MG63 (cell line): ENCODE results near the gene TNIK. TPM values are rescaled to one million over a fixed set of nuclear protein-coding genes. Genes with fewer than 3 reads are reported as not detected.

Source experiments
- DNase-seq: peaks from one replicate; pipeline ENCODE4 v3.0.0-alpha.2; 2020
- H3K27me3 ChIP-seq: fragments of 250-450 bp; sonication (Bioruptor Pico); 2 replicates; pipeline ENCODE4 v1.5.1; 2020; ENCODE audit warnings: mild to moderate bottlenecking, moderate library complexity
- H3K36me3 ChIP-seq: fragments of 250-450 bp; sonication (Bioruptor Pico); 2 replicates; pipeline ENCODE4 v1.5.1; 2020; ENCODE audit warnings: mild to moderate bottlenecking, moderate library complexity
- H3K4me3 ChIP-seq: fragments of 250-450 bp; sonication (Bioruptor Pico); 2 replicates; pipeline ENCODE4 v1.5.1; 2020; ENCODE audit warnings: mild to moderate bottlenecking, moderate library complexity
- H3K9me3 ChIP-seq: fragments of 250-450 bp; sonication (Bioruptor Pico); 2 replicates; pipeline ENCODE4 v1.5.1; 2020; ENCODE audit warnings: mild to moderate bottlenecking, moderate library complexity
- total RNA-seq: library from RNA; depleted of rRNA; stranded (reverse); fragments of >200 nt; shearing (Covaris generic); gene quantifications from 2 replicates; pipeline ENCODE4 v1.2.3, GENCODE V29; 2014; ENCODE audit warnings: low replicate concordance; rRNA removed

TNIK gene
- total RNA-seq, result 0.07 TPM in 2 replicates

DNA sequence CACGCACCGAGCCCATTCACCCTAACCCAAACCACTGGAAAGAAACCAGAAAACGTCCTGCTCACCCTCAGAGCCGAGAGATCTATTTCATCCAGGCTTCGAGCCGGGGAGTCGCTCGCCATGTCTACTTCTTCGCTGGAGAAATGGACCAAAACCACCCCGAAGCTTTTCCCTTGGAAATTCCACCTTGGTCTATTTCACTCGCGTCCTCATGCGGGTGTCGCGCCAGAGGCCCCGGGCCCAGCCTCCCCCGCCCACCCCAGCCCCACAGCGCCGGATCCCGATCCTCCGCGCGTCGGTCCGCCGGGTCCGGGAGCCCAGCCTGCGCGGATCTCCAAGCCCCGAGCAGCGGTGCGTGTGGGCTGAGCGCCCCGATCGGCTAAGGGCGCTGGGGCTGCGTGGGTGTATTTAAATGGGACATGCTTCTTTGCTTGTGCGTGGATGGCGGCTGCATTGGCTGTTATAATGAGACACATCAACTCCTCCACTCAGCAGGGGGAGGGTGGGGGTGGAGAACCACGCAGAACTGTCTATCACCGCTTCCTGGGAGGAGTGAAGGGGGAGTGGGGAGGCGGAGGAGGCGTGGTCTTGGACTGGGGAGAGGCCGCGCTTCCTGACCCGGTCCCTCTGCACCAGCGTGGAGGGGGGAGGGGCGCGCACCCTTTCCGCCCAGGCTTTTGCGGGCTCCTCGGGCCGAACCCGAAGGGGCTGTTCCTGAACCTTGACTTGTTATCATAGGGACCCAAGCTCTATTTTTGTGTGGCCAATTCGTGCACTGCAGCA is at the start of gene TNIK:
TNIK (minus strand) TSS at position 464 of the 783 bp plus-strand sequence; CDS start at position 122, 342 bp downstream.
- Histone ChIP-seq H3K36me3 (no peaks in the 10 kb centered on the region), H3K9me3 (no peaks in the 10 kb centered on the region), H3K4me3 (peak within 1 kb of the TSS; percentile 53), H3K27me3 (peaks cover 29% of the 10 kb centered on the region)
- DNase-seq, result peak; percentile 78

DNA sequence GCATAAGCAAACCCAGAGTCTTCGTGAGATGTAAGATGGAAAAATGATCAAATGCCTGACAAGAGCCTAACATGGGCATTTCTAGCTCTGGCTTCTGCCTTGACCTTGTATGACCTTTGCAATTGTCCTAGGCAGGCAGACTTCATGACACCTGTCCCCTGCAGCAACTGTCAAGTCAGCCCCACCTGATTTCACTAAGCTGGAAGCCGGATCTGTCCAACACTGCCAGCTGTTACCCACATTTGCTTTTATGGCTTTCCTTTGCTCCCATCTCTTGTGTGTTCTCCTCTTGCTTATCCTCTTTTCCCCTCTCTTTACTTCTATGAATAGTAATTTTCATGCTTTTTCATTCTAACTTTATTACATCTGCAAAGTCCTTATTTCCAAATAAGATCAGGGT is 48.5 kb upstream of the TNIK start:
- Histone ChIP-seq H3K4me3 (no peak overlapping the region), H3K9me3 (peaks cover 6% of the 10 kb centered on the region), H3K36me3 (no peaks in the 10 kb centered on the region), H3K27me3 (no peaks in the 10 kb centered on the region; the same call in 1 of the 2 replicates)
- DNase-seq, result no peak

DNA sequence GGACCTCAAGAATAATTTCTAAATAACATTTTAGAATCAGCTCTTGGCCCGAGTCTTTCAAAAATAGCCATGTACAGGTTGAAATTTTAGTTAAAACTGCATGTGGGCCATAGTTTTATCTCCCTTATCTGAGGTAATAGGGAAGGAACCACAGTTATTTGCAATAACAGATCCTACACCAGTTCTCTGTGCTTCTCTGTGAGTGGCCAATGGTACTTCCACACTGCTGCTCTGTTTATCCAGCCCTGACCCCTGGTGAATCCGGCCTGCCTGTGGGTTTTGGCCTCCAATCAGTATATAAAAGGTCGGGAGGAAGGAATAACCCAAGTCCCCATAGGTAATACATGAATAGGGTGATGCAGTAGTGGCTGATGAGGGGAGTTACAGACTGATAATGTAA is 48.0 kb upstream of the TNIK start:
- Histone ChIP-seq H3K4me3 (no peak overlapping the region), H3K27me3 (no peaks in the 10 kb centered on the region; the same call in 1 of the 2 replicates), H3K36me3 (no peaks in the 10 kb centered on the region), H3K9me3 (peaks cover 6% of the 10 kb centered on the region)
- no peak for DNase-seq

DNA sequence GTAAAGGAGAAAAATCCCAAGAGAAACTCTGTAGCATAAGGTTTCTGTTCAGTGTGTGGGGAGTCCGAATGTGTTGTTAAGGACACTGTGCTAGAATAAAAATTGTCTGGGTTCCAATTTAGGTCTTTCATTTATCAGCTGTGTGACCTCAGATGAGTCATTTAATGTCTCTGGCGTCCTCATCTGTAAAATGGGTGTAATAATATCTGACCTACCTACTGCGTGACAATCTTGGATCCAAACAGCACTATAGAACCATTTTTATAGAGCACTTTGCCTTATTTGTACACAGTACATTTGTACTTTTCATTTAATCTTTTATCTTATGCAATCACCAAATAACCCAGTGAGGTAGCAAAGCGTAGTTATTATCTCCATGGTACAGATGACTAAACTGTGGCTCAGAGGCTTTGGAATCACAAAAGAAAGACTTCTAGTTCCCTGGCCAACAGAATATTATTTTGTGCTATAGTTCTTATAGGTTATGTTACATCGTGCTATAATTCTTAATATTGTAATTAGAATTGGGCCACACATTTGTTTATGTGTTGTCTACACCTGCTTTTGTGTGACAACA is 46.6 kb upstream of the TNIK start:
- no peaks in the 10 kb centered on the region for H3K36me3 ChIP-seq
- peaks cover 6% of the 10 kb centered on the region for H3K9me3 ChIP-seq
- no peak for DNase-seq
- H3K27me3 ChIP-seq, result no peaks in the 10 kb centered on the region; the same call in 1 of the 2 replicates
- H3K4me3 ChIP-seq, result no peak overlapping the region

DNA sequence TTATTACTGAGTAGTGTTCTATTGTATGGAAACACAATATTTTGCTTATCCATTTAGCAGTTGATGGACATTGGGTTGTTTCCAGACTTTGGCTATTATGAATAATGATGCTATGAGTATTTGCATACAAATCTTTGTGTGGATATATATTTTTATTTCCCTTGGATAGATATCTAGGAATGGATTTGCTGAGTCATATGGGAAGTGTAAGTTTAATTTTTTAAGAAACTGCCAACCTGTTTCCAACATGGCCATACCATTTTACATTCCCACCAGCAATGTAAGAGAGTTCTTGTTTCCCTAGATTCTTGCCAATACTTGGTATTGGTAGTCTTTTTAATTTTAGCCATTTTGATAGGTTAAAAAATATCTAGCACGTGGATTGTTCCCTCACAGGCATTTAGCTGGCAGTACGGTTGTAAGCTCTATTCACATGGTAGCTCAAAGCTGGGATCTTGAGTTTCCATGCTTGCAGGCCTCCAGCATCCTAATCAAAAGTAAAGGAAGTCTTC is 45.7 kb upstream of the TNIK start:
- Histone ChIP-seq H3K4me3 (no peak overlapping the region), H3K36me3 (no peaks in the 10 kb centered on the region), H3K9me3 (peaks cover 6% of the 10 kb centered on the region), H3K27me3 (no peaks in the 10 kb centered on the region; the same call in 1 of the 2 replicates)
- DNase-seq, result no peak

DNA sequence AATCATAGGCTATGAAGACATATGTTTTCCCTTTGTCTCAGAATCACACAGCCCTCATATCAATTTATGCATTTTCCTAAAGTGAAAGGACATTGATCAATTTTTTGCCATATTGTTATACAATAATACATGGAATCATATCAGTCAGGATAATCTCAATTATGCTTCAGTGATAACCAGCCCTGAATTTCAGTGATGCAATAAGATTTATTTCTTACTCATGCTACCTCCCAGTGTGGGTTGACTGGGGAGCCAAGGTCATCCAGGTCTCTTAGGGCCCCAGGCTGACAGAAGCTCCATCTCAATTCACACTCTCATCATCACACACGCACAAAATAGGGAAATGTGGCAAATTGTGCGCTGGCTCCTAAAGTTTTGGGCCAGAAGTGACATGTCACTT is 44.2 kb upstream of the TNIK start:
- H3K36me3 ChIP-seq, result no peaks in the 10 kb centered on the region
- no peak for DNase-seq
- H3K9me3 ChIP-seq, result peaks cover 6% of the 10 kb centered on the region
- no peak overlapping the region for H3K4me3 ChIP-seq
- no peaks in the 10 kb centered on the region; the same call in 1 of the 2 replicates for H3K27me3 ChIP-seq

DNA sequence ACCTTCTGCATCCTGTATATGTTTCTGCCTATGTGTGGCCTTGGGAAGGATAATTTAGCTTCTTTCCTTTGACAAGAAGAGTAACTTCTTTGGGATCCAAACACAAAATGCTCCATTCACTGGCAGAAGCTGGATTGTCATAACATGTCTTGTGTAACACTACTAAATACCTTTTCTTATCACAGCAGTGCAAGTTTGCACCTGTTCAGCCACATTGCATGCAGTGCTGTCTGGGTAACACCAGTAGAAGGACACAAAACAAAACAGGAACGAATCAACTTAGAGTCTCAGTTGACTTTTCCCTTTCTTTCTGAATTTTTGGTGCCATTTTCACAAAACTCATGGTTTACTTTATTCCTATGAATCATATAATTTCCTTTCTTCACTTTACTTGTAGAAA is 43.6 kb upstream of the TNIK start:
- no peaks in the 10 kb centered on the region; the same call in 1 of the 2 replicates for H3K27me3 ChIP-seq
- peaks cover 6% of the 10 kb centered on the region for H3K9me3 ChIP-seq
- DNase-seq, result no peak
- no peak overlapping the region for H3K4me3 ChIP-seq
- no peaks in the 10 kb centered on the region for H3K36me3 ChIP-seq

DNA sequence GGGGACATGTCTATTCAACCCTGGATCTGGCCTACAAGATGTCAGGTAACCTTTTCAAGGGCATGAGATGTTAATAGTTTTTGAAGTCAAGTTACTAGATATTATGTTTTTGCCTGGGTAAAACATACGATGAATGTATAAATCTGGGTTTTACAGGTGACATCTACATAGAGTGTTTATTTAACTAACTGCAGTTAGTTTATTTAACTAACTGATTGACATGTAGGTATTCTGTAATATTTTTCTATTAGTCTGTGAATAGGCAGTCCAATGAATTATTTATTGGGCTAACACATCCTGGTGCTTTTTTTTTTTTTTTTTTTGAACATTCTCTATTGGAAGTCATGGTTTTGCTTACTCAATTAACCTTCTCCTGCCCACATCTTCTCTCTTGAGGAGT is 38.7 kb upstream of the TNIK start:
- no peak for DNase-seq
- Histone ChIP-seq H3K9me3 (no peaks in the 10 kb centered on the region), H3K36me3 (no peaks in the 10 kb centered on the region), H3K27me3 (no peaks in the 10 kb centered on the region), H3K4me3 (no peak overlapping the region)

DNA sequence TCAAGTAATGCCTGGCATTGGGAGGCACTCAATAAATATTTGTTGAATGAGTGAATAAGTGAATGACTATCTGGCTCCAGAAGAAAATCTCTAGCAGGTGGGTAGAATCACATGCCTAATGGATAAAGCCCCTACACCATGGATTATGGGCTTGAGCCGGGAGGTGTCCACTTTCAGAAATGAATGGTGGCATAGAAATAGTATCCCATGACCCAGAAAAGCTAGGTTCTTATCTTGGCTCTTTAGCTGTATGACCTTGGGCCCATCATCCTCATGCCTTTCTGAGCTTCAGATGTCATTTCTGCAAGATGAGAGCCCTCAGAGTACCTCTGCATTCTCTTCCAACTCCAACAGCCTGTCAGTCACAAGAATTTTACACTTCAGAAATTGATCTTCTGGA is 37.3 kb upstream of the TNIK start:
- H3K9me3 ChIP-seq, result no peaks in the 10 kb centered on the region
- no peak for DNase-seq
- no peaks in the 10 kb centered on the region for H3K36me3 ChIP-seq
- H3K27me3 ChIP-seq, result no peaks in the 10 kb centered on the region
- no peak overlapping the region for H3K4me3 ChIP-seq

DNA sequence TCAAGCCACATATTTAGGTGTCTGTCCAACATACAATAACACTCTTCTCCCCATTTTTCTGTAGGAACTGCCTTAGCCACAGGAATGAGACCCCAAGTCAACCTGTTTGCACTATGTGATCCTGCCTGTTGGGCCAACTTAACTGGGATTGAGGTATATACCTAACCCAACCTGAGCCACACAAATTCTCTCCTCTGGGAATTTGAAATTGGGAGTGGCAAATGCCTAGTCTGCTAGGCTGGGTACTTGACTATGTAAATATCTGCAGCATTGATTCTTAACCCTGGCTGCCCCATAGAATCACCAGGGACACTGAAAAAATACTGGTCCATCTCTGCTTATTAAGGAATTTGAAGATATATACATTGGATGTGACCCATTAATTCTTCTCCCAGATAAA is 35.2 kb upstream of the TNIK start:
- no peak overlapping the region for H3K4me3 ChIP-seq
- no peaks in the 10 kb centered on the region for H3K27me3 ChIP-seq
- H3K36me3 ChIP-seq, result no peaks in the 10 kb centered on the region
- H3K9me3 ChIP-seq, result no peaks in the 10 kb centered on the region
- DNase-seq, result no peak

DNA sequence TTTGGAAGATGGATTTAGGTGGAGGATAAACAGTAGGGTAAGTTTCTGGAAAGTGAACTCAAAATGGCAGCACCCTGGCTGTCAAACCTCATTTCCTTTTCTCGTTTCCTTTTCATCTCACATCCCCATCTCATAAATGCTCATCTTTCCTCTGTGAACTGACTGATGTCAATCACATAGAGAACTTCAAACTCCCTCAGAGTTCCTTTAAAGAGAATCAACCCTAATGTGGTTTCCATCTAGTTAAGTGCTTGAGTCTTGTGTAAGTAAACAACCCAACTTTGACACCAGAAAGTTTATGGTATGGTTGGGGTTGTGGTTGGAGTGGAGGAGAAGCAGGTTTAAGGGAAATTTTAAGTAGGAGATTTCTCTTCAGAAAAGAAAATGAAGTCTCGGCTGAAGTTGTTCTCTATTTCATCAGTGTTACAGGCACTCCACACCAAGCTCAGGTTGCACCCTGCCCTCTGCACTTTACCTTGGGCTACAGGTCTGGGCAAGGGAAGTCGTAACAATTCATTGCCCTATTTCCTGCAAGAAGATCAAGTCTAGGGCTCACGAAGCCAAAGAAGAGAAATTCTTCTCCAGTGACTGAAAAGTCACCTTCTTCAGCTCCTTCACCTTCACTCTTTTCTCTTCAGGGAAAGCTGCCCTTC is 34.4 kb upstream of the TNIK start:
- Histone ChIP-seq H3K36me3 (no peaks in the 10 kb centered on the region), H3K4me3 (no peak overlapping the region), H3K9me3 (no peaks in the 10 kb centered on the region), H3K27me3 (no peaks in the 10 kb centered on the region)
- DNase-seq, result no peak

DNA sequence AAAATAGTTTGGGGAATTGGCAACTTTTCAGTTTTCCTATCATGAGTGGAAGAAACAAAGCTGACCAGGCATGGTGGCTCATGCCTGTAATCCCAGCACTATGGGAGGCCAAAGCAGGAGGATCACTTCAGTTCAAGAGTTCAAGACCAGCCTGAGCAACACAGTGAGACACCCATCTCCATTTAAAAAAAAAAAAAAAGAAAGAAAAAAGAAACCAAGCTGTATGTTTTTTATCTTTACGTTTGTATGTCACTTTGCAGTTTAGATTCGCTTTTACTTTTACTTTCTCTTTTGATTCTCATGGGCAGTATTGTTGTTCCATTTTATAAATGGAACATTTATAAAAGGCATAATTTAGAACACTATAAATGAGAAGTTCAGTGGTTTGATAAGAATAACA is 31.2 kb upstream of the TNIK start:
- no peak for DNase-seq
- Histone ChIP-seq H3K4me3 (0 out of 2 replicates have a peak overlapping the region, but pooled peaks have one; percentile 10), H3K27me3 (no peaks in the 10 kb centered on the region), H3K36me3 (no peaks in the 10 kb centered on the region), H3K9me3 (no peaks in the 10 kb centered on the region)

DNA sequence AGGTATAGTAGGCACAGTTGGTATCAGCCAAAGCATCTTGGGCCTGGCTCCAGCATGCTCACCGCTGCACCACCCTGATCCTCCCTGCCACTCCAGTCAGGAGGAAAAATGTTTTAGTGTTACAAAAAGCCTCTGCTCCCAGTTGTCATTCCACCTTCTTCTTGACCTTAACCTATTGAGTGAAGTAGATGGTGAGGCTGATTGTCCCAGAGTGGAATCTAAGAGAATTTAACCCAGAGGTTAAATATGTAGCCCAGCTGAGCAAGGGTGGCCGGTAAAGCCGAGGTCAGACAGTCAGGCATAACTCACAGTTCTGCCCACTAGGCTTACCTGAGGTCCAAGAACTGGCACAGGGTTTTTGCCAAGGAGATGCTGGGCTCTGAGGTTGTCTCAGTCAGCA is 30.7 kb upstream of the TNIK start:
- DNase-seq, result no peak
- Histone ChIP-seq H3K9me3 (no peaks in the 10 kb centered on the region), H3K4me3 (no peak overlapping the region), H3K27me3 (no peaks in the 10 kb centered on the region), H3K36me3 (no peaks in the 10 kb centered on the region)

DNA sequence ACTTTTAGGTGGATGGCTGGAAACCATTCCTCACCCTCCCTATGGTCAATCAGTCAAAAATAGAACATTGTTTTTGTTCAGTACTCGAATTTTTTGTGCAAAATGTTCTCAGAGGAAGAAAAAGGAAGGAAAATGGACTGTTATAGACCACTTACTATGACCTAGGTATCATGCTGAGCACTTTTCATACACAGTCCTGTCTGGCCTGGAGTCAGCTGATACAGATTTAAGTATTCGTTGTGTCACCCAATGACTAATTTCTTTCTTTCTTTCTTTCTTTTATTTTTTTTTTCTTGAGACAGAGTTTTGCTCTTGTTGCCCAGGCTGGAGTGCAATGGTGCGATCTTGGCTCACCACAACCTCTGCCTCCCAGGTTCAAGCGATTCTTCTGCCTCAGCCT is 29.1 kb upstream of the TNIK start:
- no peak for DNase-seq
- H3K4me3 ChIP-seq, result no peak overlapping the region
- H3K27me3 ChIP-seq, result no peaks in the 10 kb centered on the region
- H3K36me3 ChIP-seq, result no peaks in the 10 kb centered on the region
- no peaks in the 10 kb centered on the region for H3K9me3 ChIP-seq

DNA sequence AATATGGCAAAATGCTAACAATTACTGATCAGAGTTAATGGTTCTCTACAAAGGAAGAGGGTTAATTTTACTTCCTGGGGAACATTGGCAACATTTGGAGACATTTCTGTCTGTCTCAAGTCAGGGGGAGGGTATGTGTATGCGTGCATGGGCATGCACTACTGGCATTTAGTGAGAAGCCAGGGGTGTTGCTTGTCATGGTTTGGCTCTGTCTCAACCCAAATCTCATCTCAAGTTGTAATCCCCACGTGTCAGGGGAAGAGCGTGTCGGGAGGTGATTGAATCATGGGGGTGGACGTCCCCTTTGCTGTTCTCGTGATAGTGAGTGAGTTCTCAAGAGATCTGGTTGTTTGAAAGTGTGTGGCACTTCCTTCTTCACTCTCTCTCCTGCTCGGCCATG is 28.3 kb upstream of the TNIK start:
- no peaks in the 10 kb centered on the region for H3K9me3 ChIP-seq
- H3K4me3 ChIP-seq, result no peak overlapping the region
- H3K36me3 ChIP-seq, result no peaks in the 10 kb centered on the region
- DNase-seq, result no peak
- no peaks in the 10 kb centered on the region for H3K27me3 ChIP-seq

DNA sequence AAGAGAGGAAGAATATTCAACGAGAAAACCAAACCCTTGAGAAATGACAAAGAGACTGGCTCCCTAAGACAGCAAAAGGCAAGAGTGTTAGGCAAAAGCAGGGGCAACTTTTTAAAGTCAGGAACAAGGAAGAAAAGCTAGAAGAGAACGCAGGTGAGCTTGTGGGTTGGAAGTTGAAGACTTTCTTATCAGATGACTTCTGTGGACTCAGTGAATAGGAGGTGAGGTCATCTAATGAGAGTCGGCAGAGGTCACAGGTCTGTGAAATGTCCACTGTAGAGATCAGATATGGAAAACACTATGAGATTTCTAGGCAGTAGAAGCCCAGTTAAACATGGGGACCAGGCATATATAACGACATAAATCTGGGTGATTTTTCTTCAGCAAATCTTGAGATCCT is 27.2 kb upstream of the TNIK start:
- no peak for DNase-seq
- Histone ChIP-seq H3K36me3 (no peaks in the 10 kb centered on the region), H3K27me3 (no peaks in the 10 kb centered on the region), H3K9me3 (peaks cover 4% of the 10 kb centered on the region; the same call in 1 of the 2 replicates), H3K4me3 (no peak overlapping the region)

DNA sequence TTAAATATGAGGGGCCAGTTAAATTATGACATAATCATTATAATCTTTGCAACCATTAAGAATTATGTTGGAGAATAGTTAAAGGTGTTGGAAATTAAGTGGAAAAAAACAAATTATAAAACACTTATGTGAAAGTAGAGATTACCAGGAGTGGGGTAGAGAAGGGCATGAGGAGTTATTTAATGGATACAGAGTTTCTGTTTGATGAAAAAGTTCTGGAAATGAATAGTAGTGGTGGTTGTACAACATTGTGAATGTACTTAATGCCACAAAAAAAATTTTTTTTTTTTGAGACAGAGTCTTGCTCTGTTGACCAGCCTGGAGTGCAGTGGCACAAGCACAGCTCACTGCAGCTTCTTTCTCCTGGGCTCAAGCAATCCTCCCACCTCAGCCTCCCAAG is 25.1 kb upstream of the TNIK start:
- no peaks in the 10 kb centered on the region; the same call in 1 of the 2 replicates for H3K27me3 ChIP-seq
- H3K4me3 ChIP-seq, result no peak overlapping the region
- no peak for DNase-seq
- H3K36me3 ChIP-seq, result no peaks in the 10 kb centered on the region
- H3K9me3 ChIP-seq, result peaks cover 4% of the 10 kb centered on the region; the same call in 1 of the 2 replicates
